ENCODE results near the gene SETD2.
"Not testable (repeated sequence)": the region's sequence is repeated elsewhere in the genome, so short reads cannot be mapped to it uniquely, and the experiment has no call there.

SETD2 gene

GRCh38 chr3:47092090-47092489 is 71.8 kb downstream of the SETD2 start:
- DNase-seq: no peak

GRCh38 chr3:47089630-47090029 is 74.3 kb downstream of the SETD2 start:
- no peak for DNase-seq

DNA sequence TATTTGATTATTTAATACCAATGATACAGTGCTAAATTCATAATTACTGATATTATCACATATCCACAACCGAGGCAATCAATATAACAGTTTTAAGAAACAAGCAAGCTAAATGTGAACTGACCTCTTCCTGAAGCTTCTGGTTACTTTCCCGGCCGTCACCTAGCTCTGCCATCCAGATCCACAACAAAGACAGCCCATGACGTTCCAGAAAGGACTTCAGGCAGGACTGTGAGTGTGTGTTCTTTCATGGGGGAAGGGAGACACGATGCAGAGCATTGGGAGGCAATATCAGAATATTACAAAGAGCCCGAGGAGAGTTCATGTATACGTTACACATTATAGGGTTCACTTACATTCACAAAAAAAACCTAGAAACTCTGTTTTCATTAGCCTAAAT is 77.8 kb downstream of the SETD2 start:
- DNase-seq: no peak

DNA sequence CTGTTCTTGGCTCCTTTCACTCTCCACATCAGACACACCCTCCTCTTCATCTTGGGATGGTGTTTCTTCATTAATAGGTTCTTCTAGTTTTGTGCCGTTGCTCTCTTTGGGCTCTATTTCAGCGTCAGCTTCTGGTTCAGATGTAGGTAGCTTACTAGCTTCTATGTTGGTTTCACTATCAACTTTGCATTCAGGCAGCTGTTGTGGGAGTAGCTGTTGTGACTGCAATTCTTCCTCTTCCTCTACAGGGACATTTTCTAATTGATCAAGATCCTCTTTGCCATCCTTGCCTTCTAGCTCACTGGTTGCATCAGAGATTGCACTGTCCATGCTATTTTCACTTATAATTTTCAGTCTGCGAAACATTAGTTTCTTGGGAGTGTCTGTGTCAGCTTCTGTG is 80.1 kb downstream of the SETD2 start:
- no peak for DNase-seq

DNA sequence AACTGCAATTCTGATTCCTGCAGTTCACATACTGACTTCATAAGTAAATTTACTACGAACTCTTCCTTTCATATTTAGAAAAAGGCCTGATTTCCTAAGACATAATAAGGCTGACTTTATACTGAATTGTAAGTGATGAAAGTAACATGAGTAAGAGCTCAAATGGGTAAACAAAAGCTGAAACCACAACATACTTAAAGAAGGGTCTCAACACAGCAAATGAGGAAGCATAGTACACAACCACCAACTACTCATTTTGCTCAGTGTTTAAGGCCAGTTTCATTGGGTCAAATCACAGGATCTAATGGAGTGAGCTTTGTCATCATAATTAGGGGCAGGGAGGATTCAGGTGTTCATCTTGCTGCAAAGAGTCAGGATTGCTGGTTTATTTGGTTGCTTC is 81.4 kb downstream of the SETD2 start:
- no peak for DNase-seq

DNA sequence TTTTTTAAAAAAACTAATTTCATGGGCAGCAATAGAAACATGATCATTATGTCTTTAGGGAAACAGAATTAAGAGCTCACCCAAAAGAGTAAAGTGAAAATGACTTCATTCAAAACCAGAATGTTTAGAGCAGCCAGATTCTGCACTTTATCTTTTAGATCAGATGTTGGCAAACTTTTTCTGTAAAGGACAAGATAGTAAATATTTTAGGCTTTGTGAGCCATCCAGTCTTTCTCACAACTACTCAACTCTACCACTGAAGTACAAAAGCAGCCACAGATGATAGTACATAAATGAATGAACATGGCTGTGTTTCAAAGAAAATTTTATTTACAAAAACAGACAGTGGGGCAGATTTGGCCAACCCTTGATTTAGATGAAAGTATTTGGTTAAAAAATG is 84.5 kb downstream of the SETD2 start:
- DNase-seq: no peak

DNA sequence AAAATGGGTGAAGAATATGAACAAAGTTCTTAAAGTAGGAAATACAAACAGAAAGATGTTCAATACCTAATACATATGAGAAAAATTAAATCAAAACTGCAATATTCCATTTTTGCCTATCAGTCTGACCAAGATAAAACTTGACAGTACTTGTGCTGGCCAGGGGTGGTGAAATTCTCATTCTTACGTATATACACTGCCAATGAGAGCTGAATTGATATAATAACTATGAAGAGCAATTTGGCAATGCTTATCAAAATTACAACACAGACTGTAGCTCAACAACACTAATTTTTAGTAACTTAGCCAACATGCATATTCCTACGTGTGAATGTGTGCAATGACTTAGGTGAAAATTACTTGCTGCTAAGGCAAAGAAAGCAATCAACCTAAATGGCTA is 90.2 kb downstream of the SETD2 start:
- no peak for DNase-seq

DNA sequence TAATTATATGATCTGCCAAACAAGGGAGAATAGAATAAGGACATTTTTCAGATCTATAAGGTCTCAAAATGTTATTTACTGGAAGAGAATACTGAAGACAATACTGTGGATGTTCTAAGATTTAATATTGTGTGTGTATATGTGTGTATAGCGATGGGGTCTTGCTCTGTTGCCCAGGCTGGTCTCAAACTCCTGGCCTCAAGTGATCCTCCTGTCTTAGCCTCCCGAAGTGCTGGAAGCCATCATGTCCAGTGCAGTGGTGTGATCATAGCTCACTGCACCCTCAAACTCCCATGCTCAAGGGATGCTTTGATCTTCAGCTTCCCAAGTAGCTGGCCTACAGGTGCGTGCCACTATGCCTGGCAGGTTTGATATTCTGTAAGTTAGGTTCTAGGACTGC is 93.1 kb downstream of the SETD2 start:
- DNase-seq: no peak

DNA sequence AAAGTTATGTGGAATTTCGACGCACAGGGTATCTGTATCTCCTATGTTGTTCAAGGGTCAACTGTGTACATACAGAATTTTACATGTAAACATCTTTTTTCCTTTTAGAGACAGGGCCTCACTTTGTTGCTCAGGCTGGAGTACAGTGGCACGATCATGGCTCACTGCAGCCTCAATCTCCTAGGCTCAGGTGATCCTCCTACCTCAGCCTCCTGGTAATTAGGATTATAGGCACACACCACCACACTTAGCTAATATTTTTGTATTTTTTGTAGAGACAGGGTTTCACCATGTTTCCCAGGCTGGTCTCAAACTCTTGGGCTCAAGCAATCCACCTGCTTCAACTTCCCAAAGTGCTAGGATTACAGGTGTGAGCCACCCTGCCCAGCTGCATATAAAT is 97.7 kb downstream of the SETD2 start:
- DNase-seq: not testable (repeated sequence)

GRCh38 chr3:47065681-47066080 is 98.2 kb downstream of the SETD2 start:
- no peak for DNase-seq

DNA sequence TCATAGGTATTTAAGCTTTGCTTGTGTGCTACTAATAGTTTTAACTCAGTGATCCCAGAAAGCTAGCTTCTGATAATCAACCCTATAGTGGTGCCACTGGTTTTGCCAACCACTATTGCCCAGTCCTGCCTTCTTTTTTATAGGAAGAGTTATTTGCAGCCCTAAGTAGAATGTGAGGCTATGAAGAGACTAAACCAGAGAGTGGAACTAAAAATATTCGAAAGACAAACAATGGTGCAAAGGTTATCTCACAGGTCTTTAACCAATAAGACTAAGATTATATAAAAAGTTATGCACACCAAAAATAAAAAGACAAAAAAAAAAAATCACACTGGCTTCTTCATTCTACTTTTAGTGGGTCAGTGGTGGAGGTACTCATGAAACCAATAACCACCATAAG is 98.9 kb downstream of the SETD2 start:
- DNase-seq: no peak

- peak; percentile 59 for DNase-seq
These were observed 106.7 kb downstream of the SETD2 start for GRCh38 chr3:47057212-47057671.

DNA sequence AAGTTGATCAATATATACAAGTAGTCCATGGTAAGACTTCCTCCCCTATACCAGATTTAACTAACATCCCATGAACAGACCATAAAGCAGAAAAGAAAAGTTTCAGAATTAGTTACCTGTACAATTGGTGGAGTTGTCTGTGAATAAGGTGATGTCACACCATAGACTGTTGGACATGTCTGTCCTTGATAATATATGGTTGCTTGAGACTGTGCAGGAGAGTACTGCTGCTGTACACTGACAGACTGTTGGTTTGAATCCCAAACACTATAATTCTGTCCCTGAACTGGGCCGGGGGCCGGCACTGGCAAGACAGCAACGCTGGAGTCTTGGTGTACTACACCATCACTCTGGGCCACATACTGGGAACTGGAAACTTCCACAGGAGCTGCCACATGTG is 107.2 kb downstream of the SETD2 start:
- no peak for DNase-seq

GRCh38 chr3:47054412-47054811 is 109.5 kb downstream of the SETD2 start:
- no peak for DNase-seq

GRCh38 chr3:47047673-47048072 is 116.2 kb downstream of the SETD2 start:
- DNase-seq: no peak

- DNase-seq: no peak
These were observed 116.8 kb downstream of the SETD2 start for GRCh38 chr3:47047069-47047468.

GRCh38 chr3:47042231-47042791 is 121.6 kb downstream of the SETD2 start:
- no peak for DNase-seq

- DNase-seq: no peak
These were observed 122.8 kb downstream of the SETD2 start for GRCh38 chr3:47041114-47041513.

DNA sequence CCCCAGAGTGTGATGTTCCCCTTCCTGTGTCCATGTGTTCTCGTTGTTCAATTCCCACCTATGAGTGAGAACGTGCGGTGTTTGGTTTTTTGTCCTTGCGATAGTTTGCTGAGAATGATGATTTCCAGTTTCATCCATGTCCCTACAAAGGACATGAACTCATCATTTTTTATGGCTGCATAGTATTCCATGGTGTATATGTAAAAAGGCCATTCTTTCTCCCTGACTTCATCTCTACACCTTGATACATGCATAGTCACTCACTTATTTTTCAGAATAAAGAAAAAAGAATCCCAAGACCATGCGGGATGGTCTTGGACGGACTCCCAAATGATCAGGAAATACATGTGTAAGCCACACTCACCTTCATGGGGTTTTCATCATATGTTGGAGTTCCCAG is 126.6 kb downstream of the SETD2 start:
- not testable (repeated sequence) for DNase-seq

GRCh38 chr3:47036145-47036544 is 127.8 kb downstream of the SETD2 start:
- DNase-seq: no peak

DNA sequence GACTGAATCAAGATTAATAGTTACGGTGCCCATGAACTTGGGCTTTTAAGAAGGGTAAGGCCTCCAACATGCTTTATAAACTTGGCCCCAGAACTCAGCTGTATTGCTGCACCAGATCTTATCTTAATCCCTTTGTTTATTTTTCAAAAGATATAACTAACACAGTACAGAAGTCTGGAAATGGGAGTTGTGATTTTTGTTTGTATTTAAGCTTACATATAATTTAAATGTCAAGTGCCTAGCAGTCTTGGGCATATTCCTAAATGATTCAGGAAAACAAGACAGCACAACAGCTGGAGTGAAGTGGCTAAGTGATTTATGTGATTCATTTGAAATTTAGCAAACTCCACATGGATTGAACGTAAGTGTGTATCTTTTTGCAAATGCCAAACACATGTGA is 128.3 kb downstream of the SETD2 start:
- DNase-seq: no peak

DNA sequence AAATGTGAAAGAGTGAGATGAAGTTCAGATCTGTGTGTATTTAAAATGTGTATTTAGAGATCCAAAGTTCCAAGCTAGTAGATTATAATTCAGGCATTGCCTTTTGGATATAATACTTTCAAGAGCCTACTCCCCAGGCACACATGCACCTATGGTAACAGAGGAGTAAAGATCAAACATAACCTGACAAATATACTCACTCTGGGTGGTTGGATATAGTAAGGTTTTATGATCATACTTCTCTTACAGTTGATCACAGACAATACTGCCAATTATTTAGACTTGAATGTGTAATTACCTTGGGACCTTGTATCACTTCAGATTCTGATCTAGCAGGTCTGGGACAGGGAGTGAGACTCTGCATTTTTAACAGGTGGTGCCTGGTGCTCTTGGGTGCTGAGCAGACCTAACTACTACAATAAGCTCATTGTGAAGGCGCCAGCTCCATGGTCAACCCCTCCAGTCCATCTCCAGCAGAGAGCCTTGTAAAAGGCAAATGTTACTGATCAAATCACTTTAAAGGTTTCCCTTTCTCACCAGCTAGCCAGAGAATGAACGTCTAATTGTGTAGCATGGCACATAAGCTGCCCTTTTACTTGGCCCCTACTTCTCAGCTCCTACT is 128.9 kb downstream of the SETD2 start:
- no peak for DNase-seq

DNA sequence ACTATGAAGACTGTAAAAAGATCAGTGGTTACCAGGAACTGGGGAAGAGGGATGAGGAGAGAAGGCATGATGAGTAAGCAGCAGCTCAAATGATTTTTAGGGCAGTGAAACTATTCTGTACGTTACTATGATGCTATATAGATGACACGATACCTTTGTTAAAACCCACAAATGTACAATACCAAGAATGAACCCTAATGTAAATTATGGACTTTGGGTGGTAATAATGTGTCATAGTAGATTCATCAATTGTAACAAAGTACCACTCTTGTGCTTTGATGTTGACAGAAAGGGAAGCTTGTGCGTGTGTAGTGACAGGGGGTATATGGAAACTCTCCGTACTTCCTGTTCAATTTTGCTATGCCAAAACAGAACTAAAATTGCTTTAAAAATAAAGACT is 132.9 kb downstream of the SETD2 start:
- DNase-seq: not testable (repeated sequence)

DNA sequence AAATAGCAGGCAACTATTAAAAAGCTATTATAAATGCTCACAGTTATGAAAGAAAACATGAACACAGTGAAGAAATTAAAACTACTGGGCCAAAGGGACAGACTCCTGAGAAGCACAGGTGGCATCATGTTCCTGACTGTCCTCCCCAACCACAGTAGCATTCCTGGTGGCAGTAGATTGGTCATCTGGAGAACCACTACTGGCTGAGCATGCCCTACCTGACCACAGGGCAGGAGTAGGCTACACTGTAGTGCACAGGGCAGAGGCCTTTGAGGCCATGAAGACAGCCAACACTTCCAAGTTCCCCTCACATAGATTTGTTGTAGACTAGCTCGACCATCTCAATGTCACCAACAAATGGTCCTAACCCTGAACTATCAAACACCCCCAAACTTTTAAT is 135.2 kb downstream of the SETD2 start:
- no peak for DNase-seq

- no peak for DNase-seq
These were observed 135.8 kb downstream of the SETD2 start for GRCh38 chr3:47028146-47028545.

Measured in activated CD4-positive, alpha-beta T cell treated with anti-CD3 and anti-CD28 coated beads for 48 hours (primary cell).